ENCODE measurements around the gene KTI12.
"Not testable (repeated sequence)": the region's sequence is repeated elsewhere in the genome, so short reads cannot be mapped to it uniquely, and the experiment has no call there.

The KTI12 gene

DNA sequence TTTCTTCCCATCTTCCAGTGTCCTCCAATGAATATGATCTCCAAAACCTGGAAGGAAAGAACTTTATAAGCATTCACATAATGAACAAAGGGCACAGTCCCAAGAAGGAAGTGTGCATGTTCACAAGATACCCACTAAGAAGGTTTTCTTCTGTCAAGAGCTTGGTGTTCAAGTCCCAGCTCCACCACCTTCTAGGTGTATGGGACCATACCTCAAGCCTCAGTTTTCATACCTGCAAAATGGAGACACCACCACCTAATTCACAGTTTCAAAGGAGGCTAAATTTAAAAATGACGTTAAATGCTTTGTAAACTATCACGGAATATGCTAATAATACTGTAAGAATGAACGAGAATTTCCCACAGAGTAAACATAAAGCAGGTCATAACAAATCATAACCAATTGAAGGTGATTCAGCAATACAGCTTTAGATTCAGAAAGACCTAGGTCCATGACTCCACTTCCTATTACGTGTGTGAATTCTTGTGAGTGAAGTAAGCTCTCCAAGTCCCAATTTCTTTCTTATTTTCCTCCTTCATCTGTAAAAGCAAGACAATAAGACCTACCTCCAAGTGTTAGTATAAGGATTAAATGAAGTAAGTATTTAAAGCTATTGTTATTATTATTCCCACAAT, 8.1 kb upstream of the KTI12 start:
- no peak for DNase-seq (ENCODE audit: low read depth)

DNA sequence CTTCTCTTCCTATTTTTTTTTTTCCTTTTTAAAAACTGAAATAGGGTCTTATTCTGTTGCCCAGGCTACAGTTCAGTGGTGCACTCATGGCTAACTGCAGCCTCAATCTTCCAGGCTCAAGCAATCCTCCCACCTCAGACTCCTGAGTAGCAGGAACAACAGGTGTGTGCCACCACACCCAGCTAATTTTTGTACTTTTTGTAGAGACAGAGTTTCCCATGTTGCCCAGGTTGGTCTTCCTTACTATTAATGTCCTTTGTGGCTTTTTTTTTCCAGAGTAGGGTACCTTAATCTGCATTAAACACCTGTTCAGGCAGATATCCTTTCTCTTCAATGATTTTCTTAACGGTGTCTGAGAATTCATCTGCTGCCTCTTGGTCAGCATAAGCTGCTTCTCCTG, 4.3 kb upstream of the KTI12 start:
- no peak for DNase-seq (ENCODE audit: low read depth)

- no peak for DNase-seq (ENCODE audit: low read depth)
Observed at GRCh38 chr1:52037402-52037814, 3.8 kb upstream of the KTI12 start.

- no peak for DNase-seq (ENCODE audit: low read depth)
Observed at GRCh38 chr1:52034050-52034384, 407 bp upstream of the KTI12 start.

GRCh38 chr1:52032785-52033131, 852 bp downstream of the KTI12 start:
- peak; percentile 16 for DNase-seq (ENCODE audit: low read depth)

DNA sequence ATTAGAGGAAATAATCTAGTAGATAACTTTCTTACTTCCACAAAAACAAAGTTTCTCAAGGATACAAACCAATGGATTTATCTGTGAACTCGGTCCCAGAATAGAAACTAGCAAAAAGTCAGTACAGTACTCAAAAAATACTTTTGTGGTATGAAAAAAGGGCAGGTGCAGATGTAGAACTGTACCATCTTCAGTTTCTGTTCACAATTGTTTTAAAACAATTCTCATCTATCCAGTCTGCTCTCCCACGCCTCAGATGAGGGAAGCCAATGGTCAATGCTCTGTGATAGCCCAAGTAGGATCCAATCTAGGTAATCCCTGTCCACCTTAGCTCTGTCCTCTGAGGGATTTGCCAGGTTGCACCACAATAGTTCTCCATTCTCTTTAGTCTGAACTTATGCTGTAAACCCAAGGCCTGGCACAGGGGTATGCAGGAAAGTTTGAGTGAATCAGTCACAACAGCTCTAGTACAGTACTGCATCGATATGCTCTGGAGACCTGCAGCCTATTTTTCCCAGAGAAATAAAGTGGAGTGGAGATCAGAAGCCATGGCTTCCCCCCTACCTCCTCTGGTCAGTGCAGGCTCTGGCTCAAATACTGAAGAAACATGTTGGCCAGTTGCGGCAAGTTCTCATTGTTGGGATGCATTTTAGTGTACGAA, 1.4 kb downstream of the KTI12 start:
- no peak for DNase-seq (ENCODE audit: low read depth)

- DNase-seq (ENCODE audit: low read depth), result not testable (repeated sequence)
Observed at GRCh38 chr1:52028839-52029238, 4.8 kb downstream of the KTI12 start.

DNA sequence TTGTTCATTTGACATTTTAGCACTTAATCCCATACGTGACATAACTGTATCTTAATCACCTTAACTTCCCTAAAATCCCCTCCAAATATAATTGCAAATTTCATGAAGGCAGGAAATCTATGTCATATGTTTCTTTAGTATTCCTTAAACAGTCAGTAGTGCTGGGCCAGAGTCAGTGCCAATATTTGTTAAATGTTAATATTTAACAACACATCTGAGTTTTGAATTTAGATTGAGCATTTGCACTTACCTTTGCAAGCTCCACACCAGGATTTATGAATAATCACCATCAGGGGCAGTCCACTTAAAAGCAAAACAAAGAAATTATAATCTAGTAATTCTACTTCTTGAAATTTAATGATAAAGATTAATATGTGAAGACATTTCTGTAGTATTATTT, 5.3 kb downstream of the KTI12 start:
- DNase-seq (ENCODE audit: low read depth), result no peak

GRCh38 chr1:52026278-52026677, 7.3 kb downstream of the KTI12 start:
- no peak for DNase-seq (ENCODE audit: low read depth)

- DNase-seq (ENCODE audit: low read depth), result no peak
Observed at GRCh38 chr1:52022133-52022532, 11.5 kb downstream of the KTI12 start.

DNA sequence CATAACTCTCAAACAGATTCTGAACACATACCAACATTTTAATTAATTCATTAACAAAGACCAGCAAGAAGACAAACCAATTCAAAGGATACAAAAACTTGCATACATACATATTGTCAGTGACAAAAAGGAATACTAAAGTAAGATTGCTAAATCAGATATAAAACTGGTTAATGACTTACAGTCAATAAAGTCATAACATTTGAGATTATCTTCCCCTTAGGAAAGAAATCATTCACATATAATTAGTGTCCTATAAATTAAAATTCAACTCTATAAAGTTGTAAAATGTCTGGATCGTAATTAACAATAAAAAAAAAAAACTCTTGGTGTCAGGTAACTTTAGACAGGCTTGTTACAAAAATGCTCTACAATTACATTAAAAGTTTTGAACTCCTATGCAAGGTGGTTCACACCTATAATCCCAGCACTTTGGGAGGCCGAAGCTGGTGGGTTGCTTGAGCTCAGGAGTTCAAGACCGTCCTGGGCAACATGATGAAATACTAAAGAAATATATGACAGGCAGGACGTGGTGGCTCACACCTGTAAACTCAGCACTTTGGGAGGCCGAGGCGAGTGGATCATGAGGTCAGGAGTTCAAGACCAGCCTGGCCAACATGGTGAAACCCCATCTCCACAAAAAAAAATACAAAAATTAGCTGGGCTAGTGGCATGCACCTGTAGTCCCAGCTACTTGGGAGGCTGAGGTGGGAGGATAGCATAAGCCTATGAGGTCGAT, 25.4 kb downstream of the KTI12 start:
- DNase-seq (ENCODE audit: low read depth), result no peak

DNA sequence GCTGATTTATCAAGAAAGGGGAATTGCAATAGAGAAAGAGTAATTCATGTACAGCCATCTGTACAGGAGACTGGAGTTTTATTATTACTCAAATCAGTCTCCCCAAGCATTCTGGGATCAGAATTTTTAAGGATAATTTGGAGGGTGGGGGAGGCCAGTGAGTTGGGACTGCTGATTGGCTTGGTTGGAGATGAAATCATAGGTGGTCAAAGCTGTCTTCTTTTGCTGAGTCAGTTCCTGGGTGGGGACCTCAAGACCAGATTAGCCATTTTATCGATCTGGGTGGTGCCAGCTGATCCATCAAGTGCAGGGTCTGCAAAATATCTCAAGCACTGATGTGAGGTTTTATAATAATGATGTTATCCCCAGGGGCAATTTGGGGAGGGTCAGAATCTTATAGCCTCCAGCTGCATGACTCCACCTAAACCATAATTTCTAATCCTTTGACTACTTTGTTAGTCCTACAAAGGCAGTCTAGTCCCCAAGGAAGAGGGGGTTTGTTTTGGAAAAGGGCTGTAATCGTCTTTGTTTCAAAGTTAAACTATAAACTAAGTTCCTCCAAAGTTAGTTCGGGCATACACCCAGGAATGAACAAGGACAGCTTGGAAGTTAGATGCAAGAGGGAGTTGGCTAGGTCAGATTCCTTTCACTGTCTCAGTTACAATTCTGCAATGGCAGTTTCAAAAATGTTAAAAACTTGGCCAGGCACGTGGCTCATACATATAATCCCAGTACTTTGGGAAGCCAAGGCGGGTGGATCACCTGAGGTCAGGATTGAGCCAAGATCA, 26.2 kb downstream of the KTI12 start:
- DNase-seq (ENCODE audit: low read depth), result no peak

GRCh38 chr1:52006081-52006553, 27.5 kb downstream of the KTI12 start:
- not testable (repeated sequence) for DNase-seq (ENCODE audit: low read depth)

DNA sequence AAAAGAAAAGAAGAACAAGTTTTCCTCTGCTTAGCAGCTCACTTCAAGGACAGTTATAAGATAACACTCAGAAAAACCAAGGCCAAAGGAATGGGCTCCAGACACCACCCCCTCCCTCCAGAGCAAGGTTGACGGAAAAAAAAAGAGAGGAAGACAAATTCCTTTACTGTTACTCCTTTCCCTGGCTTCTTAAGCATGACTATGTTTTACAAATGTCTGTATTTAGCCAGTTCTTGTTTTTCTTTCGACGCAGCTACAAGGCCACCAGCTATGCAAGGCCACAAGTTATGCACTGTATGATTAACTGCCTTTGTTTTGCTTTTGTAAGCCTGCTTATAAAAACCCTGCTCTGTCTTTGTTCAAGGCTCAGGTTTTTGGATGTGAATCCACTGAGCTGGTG, 28.1 kb downstream of the KTI12 start:
- DNase-seq (ENCODE audit: low read depth), result not testable (repeated sequence)

GRCh38 chr1:52003877-52004276, 29.7 kb downstream of the KTI12 start:
- no peak for DNase-seq (ENCODE audit: low read depth)

GRCh38 chr1:52002038-52002917, 31.3 kb downstream of the KTI12 start:
- DNase-seq (ENCODE audit: low read depth), result peak; percentile 2

GRCh38 chr1:51998701-51999100, 34.9 kb downstream of the KTI12 start:
- DNase-seq (ENCODE audit: low read depth), result no peak

GRCh38 chr1:51997974-51998382, 35.6 kb downstream of the KTI12 start:
- DNase-seq (ENCODE audit: low read depth), result no peak

DNA sequence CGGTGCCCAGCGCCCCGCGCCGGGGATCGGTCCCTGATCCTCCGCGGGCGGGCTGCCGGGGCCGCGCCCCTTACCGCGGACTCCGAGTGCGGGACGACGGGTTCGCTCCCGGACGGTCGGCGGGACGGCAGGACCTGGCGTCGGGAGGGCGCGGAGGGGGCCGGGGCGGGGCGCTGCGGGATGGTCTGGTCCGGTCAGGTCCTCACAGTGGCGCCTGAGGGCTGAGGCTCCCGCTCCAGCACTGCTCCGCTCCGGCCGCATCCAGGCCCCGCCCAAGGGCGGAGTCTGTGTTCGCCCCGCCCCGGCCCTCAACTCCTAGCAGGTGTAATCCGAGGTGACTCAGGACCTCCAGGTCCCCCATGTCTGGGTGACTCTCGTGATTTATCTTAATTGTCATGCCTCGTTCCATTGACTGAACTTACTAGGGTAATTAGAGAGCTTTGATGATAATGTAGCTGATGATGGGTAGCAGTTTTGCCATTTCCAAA, 43.1 kb downstream of the KTI12 start, which contains the start of gene RAB3B:
RAB3B (minus strand) TSS at position 223 of the 488 bp plus-strand sequence. CDS start 13,583 bp downstream, outside the sequence.
- DNase-seq (ENCODE audit: low read depth), result peak; percentile 81

- DNase-seq (ENCODE audit: low read depth), result no peak
Observed at GRCh38 chr1:51989582-51990477, 43.8 kb downstream of the KTI12 start.

Data from activated T-cell treated with anti-CD3 and anti-CD28 coated beads for 48 hours (primary cell).